GM19467 (cell line): ENCODE results near the gene TMEM63A.
"Not testable (repeated sequence)": the region's sequence is repeated elsewhere in the genome, so short reads cannot be mapped to it uniquely, and the experiment has no call there.

Source experiments
- ATAC-seq: cut with Tn5 transposase; IDR thresholded peaks from one replicate; pipeline ENCODE4 v1.9.1; 2021; ENCODE audit warnings: mild to moderate bottlenecking, moderate library complexity; ENCODE audit not compliant: unreplicated experiment

Gene TMEM63A

GRCh38 chr1:225846331-225847310 lies 35.6 kb downstream of the TMEM63A start:
- ATAC-seq, result no peak

- ATAC-seq, result no peak
Observed at GRCh38 chr1:225845571-225846259, 36.5 kb downstream of the TMEM63A start.

- no peak for ATAC-seq
Observed at GRCh38 chr1:225845097-225845496, 37.1 kb downstream of the TMEM63A start.

- ATAC-seq, result no peak
Observed at GRCh38 chr1:225844236-225845061, 37.7 kb downstream of the TMEM63A start.

- no peak for ATAC-seq
Observed at GRCh38 chr1:225843426-225843795, 38.8 kb downstream of the TMEM63A start.

- ATAC-seq, result no peak
Observed at GRCh38 chr1:225842788-225843425, 39.3 kb downstream of the TMEM63A start.

- no peak for ATAC-seq
Observed at GRCh38 chr1:225842074-225842473, 40.1 kb downstream of the TMEM63A start.

GRCh38 chr1:225840713-225841112 lies 41.5 kb downstream of the TMEM63A start:
- no peak for ATAC-seq

- no peak for ATAC-seq
Observed at GRCh38 chr1:225840223-225840610, 42.0 kb downstream of the TMEM63A start.

GRCh38 chr1:225838793-225839192 lies 43.4 kb downstream of the TMEM63A start:
- ATAC-seq, result no peak

- ATAC-seq, result not testable (repeated sequence)
Observed at GRCh38 chr1:225836296-225836695, 45.9 kb downstream of the TMEM63A start.

- no peak for ATAC-seq
Observed at GRCh38 chr1:225835856-225836255, 46.3 kb downstream of the TMEM63A start.

GRCh38 chr1:225834417-225835329 lies 47.5 kb downstream of the TMEM63A start:
- ATAC-seq, result no peak

- ATAC-seq, result no peak
Observed at GRCh38 chr1:225830841-225831240, 51.3 kb downstream of the TMEM63A start.

- ATAC-seq, result no peak
Observed at GRCh38 chr1:225828706-225829345, 53.4 kb downstream of the TMEM63A start.

- no peak for ATAC-seq
Observed at GRCh38 chr1:225827076-225827475, 55.1 kb downstream of the TMEM63A start.

- no peak for ATAC-seq
Observed at GRCh38 chr1:225825607-225826007, 56.6 kb downstream of the TMEM63A start.

- ATAC-seq, result no peak
Observed at GRCh38 chr1:225825078-225825477, 57.1 kb downstream of the TMEM63A start.

- ATAC-seq, result no peak
Observed at GRCh38 chr1:225824533-225824941, 57.6 kb downstream of the TMEM63A start.
